GM18861 (cell line): ENCODE measurements around the gene ZBTB14.

Experiments used
- ATAC-seq: cut with Tn5 transposase; IDR thresholded peaks from one replicate; pipeline ENCODE4 v1.9.1; 2021; ENCODE audit not compliant: unreplicated experiment

The ZBTB14 gene

GRCh38 chr18:5295231-5295920 lies at the start of gene ZBTB14:
TSS of gene ZBTB14 (minus strand) at chr18:5295726. CDS start at chr18:5293246, 2,480 bp downstream.
- ATAC-seq = peak; percentile 34

GRCh38 chr18:5339202-5339834 lies 43.8 kb upstream of the ZBTB14 start:
- ATAC-seq = no peak

- no peak for ATAC-seq
Measured at GRCh38 chr18:5334456-5335075, 39.0 kb upstream of the ZBTB14 start.

- ATAC-seq = no peak
Measured at GRCh38 chr18:5318061-5318700, 22.7 kb upstream of the ZBTB14 start.

GRCh38 chr18:5317186-5317585 lies 21.7 kb upstream of the ZBTB14 start:
- no peak for ATAC-seq

- no peak for ATAC-seq
Measured at GRCh38 chr18:5315838-5316237, 20.3 kb upstream of the ZBTB14 start.

- no peak for ATAC-seq
Measured at GRCh38 chr18:5311301-5311989, 15.9 kb upstream of the ZBTB14 start.

GRCh38 chr18:5309888-5310470 lies 14.5 kb upstream of the ZBTB14 start:
- peak; percentile 91 for ATAC-seq

GRCh38 chr18:5305835-5306234 lies 10.3 kb upstream of the ZBTB14 start:
- no peak for ATAC-seq

- ATAC-seq = no peak
Measured at GRCh38 chr18:5304232-5304631, 8.7 kb upstream of the ZBTB14 start.

- no peak for ATAC-seq
Measured at GRCh38 chr18:5303636-5304035, 8.1 kb upstream of the ZBTB14 start.

- ATAC-seq = no peak
Measured at GRCh38 chr18:5302606-5303005, 7.1 kb upstream of the ZBTB14 start.

GRCh38 chr18:5300476-5301010 lies 5.0 kb upstream of the ZBTB14 start:
- ATAC-seq = no peak

GRCh38 chr18:5298156-5298852 lies 2.8 kb upstream of the ZBTB14 start:
- ATAC-seq = no peak

GRCh38 chr18:5297597-5297996 lies 2.1 kb upstream of the ZBTB14 start:
- ATAC-seq = no peak

GRCh38 chr18:5296706-5297320 lies 1.3 kb upstream of the ZBTB14 start:
- peak; percentile 1 for ATAC-seq

- ATAC-seq = peak; percentile 52
Measured at GRCh38 chr18:5295981-5296705, 617 bp upstream of the ZBTB14 start.

- peak; percentile 23 for ATAC-seq
Measured at GRCh38 chr18:5294457-5295230, 882 bp downstream of the ZBTB14 start.
